ENCODE measurements around the gene CXADR.

GRCh38 chr21:17524635-17525034, 11.8 kb downstream of the CXADR start:
- no peak for TF ChIP-seq EZH2 (IDR thresholded peaks at IDR 0.05; ENCODE audit: borderline replicate concordance, low read depth, low read length, severe bottlenecking)
- TF ChIP-seq, protein P1, sequence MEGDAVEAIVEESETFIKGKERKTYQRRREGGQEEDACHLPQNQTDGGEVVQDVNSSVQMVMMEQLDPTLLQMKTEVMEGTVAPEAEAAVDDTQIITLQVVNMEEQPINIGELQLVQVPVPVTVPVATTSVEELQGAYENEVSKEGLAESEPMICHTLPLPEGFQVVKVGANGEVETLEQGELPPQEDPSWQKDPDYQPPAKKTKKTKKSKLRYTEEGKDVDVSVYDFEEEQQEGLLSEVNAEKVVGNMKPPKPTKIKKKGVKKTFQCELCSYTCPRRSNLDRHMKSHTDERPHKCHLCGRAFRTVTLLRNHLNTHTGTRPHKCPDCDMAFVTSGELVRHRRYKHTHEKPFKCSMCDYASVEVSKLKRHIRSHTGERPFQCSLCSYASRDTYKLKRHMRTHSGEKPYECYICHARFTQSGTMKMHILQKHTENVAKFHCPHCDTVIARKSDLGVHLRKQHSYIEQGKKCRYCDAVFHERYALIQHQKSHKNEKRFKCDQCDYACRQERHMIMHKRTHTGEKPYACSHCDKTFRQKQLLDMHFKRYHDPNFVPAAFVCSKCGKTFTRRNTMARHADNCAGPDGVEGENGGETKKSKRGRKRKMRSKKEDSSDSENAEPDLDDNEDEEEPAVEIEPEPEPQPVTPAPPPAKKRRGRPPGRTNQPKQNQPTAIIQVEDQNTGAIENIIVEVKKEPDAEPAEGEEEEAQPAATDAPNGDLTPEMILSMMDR (IDR thresholded peaks at IDR 0.05; ENCODE audit: borderline replicate concordance, extremely low read depth, low read length, poor library complexity, severe bottlenecking) = no peak
